Measurements from ENCODE around the gene CARD11.

CARD11 gene

DNA sequence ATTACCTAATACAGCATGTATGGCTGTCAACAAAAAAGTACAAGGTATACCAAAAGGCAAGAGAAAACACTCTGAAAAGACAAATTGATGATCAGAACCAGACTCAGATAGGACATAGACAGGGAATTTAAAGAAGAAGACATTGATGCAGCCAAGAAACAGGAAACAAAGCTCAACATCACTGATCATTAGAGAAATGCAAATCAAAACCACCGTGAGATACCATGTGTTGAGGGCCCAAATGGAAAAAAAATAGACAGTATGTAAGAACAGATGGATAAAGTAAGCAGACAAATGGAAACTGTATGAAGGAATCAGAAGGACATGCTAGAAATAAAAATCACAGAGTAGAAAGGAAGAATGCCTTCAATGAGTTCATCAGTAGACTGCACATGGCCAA is 23.3 kb downstream of the CARD11 start:
- no peak for DNase-seq (ENCODE audit: low read depth in 2 of 2)

DNA sequence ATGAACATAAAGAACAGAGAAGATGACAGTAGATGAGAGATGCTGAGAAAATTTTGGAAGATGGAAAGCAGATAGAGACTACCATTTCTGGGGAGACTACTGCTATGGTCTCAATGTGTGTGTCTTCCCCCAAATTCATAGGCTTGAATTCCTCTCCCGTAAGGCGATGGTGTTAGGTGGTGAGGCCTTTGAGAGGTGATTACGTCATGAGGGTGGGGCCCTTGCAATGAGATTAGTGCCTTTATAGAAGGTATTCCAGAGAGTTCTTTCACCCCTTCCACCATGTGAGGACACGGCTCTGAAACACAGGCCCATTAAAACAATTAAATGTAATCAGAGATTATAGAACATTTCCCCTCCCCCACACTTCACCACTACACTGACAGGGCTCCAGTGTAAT is 23.9 kb downstream of the CARD11 start:
- DNase-seq (ENCODE audit: low read depth in 2 of 2), result no peak

DNA sequence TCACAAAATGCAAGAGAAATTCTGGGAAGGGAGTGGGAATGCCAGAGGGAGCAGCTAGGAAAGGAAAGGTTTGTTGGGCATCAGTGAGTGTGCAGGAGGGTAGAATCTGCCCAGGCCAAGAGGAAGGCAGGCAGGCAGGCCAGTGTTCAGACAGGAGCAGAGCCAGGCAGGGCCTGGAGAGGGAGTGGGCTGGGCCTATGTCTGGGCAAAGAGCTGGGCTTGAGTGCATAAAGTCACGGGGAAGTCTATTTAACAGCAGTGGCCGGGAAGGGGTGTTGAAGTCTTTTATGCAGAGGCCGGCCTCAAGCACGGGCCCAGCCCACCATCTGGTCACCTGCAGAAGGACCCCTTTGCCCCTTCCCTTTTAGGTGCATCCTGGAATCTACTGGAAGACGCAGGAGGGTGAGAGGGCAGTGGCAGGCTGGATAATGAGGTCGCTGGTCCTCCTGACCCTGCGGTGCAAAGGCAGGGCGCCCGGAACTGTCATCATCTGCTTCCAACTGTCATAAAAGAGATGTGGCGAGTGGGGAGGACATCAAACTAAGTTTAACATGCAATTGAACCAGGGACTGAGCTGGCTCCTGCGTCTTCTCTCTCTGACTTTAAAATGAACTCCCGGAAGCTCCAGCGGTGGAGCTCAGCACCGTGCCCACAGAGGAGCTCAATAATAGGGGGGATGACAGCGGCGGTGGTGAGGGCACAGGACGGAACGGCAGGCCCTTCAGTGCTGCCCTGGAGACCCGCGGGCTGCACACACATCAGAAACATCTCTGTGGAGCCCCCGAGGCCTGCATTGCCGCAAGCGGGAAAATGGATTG is 29.5 kb downstream of the CARD11 start:
- DNase-seq (ENCODE audit: low read depth in 2 of 2), result no peak

DNA sequence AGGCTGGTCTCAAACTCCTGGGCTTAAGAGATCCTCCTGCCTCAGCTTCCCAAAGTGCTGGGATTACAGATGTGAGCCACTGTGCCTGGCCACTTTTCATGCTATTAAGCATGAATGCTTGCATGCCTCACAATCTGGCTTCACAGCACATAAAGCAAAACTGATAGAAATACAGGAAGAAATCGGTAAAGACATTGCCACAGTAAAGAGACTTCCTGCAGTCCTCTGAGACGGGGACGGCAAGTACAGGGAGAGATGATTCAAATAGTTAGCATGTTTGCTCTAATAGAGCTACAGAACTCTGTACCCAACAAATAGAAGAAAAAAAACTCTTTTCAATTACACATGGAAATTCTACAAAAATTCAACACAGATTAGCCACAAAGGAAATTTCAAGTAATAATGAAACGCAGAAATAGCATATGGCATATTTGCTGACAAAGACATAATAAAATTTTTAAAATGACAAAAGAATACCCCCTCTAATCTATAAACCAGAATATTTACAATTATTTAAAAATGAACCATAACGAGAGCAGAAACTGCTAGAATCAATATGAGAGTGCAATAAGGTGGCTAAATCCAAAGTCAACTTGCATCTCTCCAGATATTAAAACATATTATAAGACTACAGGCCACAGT is 32.3 kb downstream of the CARD11 start:
- no peak for DNase-seq (ENCODE audit: low read depth in 2 of 2)

DNA sequence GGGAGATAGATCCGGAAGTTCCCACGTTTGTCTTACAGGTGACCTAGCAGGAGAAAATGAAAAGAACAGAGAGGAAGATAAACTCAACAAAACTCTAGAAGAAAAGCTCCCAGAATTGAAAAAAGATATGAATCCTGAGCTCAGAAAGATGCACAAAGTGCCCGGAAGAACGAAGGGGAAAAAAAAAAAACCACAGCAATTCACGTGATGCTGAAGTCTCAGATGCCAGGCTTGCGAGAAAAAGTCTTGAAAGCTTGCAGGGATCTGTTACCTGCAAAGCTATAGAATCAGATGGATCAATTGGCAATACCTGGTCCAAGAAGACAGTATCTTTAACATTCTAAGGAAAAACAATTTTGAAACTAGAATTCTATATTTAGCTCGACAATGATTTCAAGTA is 33.5 kb downstream of the CARD11 start:
- no peak for DNase-seq (ENCODE audit: low read depth in 2 of 2)

DNA sequence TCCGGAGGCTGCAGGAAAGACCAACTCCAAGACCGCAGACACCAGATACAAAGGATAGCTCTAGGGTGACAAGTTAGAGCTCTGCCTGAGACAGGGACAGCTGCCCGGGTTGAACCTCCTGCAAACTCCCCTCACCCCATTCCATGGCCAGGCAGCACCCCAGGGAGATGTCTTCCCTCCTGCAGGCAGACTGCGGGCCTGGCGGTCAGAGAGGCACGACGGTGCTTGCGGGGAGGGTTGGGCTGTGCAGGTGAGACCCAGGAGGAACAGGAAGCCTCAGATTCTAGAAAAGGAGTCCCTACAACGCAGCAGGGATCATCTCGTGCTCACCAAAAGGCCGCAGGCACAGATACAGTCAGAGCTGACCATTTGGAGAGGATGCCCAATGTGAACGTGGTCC is 34.6 kb downstream of the CARD11 start:
- DNase-seq (ENCODE audit: low read depth in 2 of 2), result no peak

DNA sequence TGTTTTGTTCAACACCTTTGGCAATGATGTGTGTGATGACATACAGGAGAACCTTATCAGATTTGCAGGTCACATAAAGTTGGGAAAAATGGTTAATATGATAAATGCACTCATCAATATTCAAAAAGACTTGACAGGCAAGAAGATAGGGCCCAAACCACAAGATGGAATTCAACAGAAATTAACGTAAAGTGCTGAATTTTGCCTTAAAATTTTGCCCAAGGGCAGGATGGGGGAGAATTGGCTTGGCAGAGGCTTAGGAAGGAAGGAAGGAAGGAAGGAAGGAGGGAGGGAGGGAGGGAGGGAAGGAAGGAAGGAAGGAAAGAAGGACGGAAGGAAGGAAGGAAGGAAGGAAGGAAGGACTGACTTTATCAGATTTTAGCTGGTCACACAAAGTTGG is 35.3 kb downstream of the CARD11 start:
- DNase-seq (ENCODE audit: low read depth in 2 of 2), result no peak

DNA sequence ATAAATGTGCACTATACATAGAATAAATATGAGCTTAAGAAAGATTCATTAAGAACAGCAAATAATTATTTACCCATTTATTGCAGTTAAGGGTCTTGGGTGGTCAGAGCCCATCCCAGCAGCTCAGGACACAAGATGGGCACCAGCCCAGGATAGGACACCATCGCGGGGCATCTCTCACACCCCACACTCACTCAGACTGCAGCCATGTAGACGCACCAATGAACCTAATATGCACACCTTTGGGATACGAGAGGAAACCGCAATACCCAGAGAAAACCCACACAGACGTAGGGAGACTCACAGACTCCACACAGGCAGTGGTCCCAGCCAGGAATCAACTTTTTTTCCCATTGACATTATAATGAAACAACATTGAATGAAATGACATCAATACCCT is 36.0 kb downstream of the CARD11 start:
- no peak for DNase-seq (ENCODE audit: low read depth in 2 of 2)

DNA sequence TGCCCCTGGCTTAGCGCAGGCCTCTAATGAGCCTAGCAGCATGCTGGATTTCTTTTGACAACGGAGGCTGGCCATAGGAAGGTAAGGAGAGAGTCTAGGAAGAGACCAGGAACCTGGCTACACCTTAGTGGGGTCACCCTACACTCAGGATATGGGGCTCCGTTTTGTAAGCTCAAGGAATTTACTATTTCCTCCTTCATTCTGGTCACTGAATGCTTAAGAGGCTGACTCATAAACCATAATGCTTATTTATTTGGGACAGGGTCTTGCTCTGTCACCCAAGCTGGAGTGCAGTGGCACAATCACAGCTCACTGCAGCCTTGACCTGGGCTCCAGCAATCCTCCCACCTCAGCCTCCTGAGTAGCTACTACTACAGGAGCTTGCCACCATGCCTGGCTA is 38.4 kb downstream of the CARD11 start:
- DNase-seq (ENCODE audit: low read depth in 2 of 2), result no peak

DNA sequence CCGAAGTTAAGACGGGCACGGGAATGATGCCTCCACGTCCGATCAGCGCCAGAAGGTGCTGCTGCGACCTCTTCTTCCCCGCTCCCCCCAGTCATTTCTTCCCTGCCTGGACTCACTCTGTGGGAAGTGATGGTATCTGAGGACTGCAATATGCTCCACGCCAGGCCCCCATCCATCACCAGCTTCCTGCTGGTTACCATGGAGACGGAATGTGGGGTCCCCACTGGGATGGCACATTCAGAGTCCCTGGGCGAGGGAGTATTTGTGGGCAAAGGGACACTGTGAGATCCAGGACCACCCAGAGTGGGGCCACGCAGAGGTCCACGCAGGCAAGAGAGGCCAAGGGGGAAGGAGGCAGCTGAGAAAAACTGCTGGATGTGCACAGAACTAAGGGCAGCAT is 39.7 kb downstream of the CARD11 start:
- DNase-seq (ENCODE audit: low read depth in 2 of 2), result no peak

DNA sequence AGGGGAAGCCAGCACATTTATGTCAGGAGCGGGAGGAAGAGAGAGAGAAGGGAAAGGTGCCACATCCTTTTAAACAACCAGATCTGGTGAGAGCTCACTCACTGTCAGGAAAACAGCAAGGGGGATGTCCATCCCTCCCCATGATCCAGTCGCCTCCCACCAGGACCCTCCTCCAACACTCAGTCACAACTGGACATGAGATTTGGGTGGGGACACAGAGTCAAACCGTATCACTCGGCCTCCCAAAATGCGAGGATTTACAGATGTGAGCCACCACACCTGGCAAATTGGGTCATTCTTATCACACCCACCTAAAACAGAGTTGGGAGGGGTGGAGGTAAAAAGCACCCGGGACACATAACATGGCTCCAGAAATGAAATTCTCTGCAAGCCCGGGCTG is 41.0 kb downstream of the CARD11 start:
- no peak for DNase-seq (ENCODE audit: low read depth in 2 of 2)

DNA sequence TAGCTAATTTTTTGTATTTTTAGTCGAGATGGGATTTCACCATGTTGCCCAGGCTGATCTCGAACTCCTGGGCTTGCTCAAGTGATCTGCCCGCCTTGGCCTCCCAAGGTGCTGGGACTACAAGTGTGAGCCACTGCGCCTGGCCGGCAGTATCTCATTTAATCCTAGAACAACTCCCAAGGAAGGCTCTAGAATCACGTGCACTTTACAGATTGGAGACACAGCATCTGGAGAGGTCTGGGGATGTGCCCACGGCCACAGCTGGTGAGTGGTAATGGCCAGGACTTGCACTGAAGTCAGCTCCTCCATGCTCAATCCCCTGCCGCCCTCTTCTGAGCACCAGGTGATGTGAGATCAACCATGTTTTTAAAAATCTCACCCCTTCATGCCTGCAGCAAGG is 43.1 kb downstream of the CARD11 start:
- DNase-seq (ENCODE audit: low read depth in 2 of 2), result no peak

DNA sequence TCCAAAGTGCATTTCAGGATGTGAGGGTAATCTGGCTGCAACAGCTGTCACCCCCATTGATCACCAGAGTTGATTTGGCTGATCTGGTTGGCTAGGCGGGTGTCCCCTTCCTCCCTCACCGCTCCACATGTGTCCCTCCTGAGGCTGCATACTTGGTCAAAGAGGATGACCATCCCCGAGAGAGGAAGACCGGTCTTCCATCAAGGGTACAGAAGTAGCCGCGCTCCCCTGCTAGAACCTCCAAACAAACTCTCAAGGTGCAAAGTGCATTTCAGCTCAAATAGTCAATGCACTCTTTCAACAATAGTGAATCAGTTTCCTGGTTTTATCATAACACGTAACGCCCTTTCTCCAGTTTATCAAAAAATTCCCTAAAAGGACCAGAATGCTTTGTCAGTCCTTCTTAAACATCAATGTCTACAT is 44.6 kb downstream of the CARD11 start:
- no peak for DNase-seq (ENCODE audit: low read depth in 2 of 2)

DNA sequence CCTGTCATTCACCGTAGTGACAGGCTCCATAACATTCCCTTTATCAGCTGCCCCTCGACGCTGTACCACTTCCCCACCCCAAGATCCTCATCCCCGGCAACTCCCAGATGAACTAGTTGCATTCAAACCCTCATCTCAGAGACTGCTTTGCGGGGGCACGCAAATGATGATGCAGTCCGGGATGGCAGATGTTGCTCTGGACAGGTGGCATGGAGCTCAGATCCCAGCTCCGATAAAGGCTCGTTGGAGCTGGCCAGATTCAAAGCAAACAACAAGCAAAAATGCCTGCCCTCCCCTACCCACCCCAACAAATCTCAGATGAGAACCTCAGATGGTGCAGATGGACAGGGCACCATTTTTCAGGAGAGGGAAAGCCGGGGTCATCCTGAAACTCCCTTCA is 46.7 kb downstream of the CARD11 start:
- DNase-seq (ENCODE audit: low read depth in 2 of 2), result no peak

DNA sequence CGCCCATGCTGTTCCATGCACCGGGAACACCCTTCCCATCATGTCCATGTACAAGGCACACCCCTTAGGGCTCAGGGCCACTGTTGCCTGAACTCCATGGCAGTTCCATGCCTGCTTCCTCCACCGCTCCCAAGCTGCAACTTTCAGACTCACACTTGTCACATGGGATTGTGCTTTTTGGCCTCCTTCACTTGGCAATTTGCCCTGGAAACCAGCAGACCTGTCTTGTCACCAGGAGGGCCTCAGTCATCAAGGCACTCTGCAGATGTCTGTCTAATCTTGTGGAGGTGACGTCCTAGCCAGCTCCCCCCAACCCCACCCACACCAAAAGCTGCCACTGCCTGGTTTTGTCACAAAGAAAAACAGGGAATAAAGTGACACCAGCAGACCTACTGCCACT is 47.5 kb downstream of the CARD11 start:
- no peak for DNase-seq (ENCODE audit: low read depth in 2 of 2)

DNA sequence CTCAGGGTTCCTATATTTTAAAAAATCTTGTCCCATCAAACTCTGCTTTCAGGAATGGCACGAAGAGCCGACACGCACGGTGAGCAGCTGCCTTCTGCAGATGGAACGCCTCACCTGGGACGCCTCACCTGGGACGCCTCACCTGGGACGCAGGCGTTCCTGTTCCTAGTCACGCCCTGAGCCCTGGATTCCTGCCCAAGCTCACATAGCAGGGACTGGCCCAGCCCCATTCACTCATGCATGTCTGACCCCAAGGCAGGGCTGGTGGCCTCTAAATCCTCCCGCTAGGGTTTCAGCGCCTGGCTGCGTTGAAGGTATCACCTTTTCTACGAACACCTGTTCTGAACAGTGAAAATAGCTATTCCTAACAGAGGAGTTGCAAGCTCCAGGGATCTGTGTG is 49.8 kb downstream of the CARD11 start:
- DNase-seq (ENCODE audit: low read depth in 2 of 2), result no peak

DNA sequence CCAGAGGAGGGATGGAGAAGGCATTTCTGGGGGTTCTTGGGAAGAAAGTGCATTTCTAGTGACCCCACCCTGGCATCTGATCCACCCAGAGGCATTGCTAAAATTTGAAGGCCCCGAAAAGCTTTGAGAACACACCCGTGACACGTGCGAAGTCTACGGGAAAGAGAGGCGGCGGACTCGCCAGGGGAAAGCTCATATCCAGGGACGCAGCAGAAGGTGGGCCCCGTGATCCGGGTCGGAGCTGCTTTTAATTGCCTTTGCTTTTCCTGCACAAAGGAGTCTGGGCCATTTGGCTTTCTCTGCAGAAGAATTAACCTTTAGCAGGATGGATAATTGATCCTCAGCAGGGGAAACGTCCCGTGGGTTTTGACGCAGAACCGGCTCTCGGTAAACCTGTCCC is 50.3 kb downstream of the CARD11 start:
- no peak for DNase-seq (ENCODE audit: low read depth in 2 of 2)

DNA sequence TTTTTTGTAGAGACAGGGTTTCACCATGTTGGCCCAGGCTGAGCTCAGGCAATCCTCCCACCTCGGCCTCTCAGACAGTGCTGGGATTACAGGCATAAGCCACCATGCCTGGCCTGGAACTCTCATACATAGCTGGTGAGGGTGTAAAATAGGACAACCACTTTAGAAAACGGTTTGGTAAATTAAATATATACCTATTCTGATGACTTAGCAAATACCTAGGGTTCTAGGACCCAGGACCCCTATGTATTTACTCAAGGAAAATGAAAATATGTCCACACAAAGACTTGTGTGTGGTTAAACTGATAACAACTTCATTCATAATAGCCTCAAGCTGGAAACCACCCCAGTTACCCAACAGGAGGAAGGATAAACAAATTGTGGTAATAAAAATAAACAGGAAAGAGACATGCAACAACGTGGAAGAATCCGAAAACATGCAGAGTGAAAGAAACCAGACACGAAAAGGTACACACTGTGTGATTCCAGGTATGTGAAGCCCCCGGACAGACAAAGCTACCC is 52.7 kb downstream of the CARD11 start:
- no peak for DNase-seq (ENCODE audit: low read depth in 2 of 2)

DNA sequence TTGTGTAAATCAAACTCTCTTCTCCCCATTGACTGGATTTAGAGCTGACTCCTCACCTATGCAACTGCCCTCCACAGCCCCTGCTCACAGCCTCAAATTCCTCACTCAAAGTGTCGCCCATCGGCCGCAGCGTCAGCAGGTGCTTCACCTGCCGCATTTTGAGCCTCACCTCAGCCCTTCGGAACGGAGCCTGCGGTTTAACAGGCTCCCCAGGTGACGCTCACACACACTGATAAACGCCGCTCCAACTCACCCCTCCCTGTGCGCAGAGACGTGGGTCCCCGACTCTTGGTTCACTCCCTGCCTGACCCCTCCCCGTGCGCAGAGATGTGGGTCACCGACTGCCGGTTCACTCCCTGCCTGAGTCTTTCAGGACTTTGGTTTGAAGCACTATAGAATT is 57.1 kb downstream of the CARD11 start:
- no peak for DNase-seq (ENCODE audit: low read depth in 2 of 2)

DNA sequence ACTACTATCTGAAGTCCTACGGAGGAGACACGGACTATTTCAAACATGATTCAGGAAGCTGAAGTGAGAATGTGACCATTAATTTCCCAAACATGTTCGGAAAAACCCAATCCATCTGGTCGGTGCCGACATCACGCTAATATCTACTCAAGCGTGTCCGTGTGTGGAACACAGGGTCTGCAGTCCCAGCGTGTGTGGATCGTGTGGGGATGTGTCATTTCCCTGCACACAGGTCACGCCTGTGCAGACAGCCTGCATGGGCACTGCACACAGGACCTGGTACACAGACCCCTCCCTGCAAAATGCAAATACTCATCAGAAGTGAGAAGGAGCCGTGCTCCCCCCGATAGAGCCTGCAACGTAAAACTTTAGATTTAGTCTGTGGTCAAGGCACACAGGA is 57.8 kb downstream of the CARD11 start:
- no peak for DNase-seq (ENCODE audit: low read depth in 2 of 2)

DNA sequence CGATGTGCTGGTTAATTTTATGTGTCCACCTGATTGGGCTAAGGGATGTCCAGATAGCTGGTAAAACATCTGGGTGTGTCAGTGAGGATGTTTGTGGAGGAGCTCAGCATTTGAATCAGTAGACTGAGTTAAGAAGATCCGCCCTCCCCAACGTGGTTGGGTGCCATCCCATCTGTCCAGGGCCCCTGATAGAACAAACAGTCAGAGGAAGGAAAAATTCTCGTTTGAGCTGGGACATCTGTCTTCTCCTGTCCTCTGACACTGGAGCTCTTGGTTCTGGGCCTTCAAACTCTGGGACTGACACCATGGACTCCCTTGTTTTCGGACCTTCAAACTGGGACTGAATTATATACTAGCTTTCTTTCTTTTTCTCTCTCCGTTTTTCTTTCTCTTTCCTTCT is 59.6 kb downstream of the CARD11 start:
- no peak for DNase-seq (ENCODE audit: low read depth in 2 of 2)

DNA sequence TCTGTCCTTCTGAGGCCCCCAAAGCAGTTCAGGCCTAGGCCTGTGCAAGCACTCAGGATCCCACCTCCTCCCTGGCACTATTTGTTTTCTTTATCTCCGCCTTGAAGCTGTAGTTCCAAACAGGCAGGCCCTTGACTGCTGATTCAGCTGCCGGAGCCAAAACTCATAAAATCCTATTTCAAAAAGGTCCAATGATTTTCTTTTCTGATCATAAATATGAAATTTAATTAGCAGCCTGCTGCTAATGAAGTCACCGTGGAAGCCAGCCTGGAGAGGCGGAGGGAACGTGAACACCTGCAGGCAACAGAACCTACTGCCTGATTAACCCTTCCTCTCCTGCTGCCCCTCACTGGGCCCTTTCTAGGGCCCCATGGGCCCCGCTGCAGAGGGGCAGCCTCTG is 60.1 kb downstream of the CARD11 start:
- DNase-seq (ENCODE audit: low read depth in 2 of 2), result no peak

DNA sequence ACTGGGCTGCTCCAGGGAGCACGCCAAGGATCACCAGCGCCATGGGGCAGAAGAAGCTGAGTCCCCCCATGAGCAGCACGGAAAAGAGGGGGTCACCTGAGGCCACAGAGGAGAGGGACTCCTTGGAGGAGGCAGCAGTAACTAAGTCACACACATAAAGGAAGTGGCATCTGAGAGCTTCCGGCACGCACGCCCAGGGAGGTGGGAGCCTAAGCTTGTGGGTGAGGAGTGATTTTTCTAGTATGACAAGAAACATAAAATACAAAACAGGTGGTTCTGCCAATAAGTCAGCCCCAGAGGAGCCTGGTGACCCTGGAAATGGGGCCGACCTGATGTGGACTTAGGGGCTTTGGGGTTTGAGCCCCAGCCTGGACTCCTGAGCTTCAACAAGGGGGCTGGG is 60.8 kb downstream of the CARD11 start:
- DNase-seq (ENCODE audit: low read depth in 2 of 2), result peak; percentile 44 to 48
